GM12865 (cell line): ENCODE results near the gene ELF2.

Source experiments
- DNase-seq: peaks from one replicate; pipeline ENCODE4 v3.0.0; 2010; ENCODE audit warnings: low read depth
- H3K4me3 ChIP-seq: 2 replicates; pipeline ENCODE4 v1.5.1; 2011; ENCODE audit warnings: mild to moderate bottlenecking, low read depth, low read length, control low read depth
- CTCF ChIP-seq: IDR thresholded peaks from 2 replicates; pipeline ENCODE4 v1.5.1; 2011; ENCODE audit warnings: low read length, control low read depth, low read depth, inconsistent platforms; ENCODE audit not compliant: insufficient read depth; ENCODE audit errors: missing control alignments

Gene ELF2

DNA sequence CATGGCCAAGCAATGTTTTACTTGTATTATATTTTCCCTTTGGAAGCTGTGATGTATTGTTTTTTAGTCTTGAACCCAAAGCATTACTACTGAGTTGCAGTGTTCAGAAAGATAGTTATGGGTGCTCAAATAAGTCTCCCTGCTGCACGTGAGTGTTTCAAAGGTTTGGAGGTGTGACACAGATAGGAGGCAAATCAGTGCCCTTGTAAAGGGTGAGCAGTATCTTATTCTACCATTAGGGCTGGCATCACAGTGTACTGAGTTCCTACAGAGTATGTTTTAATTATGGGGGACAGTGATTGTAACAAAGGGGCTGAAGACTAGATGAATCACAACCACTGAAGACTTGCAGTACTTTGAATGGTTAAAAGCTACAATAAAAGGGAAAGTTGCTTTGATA lies 123.1 kb downstream of the ELF2 start:
- no peak for DNase-seq
- H3K4me3 ChIP-seq = no peak overlapping the region
- TF ChIP-seq CTCF = no peak

- TF ChIP-seq CTCF = no peak
- DNase-seq = no peak
- H3K4me3 ChIP-seq = no peak overlapping the region
Measured at GRCh38 chr4:139050446-139050845, 126.6 kb downstream of the ELF2 start.

DNA sequence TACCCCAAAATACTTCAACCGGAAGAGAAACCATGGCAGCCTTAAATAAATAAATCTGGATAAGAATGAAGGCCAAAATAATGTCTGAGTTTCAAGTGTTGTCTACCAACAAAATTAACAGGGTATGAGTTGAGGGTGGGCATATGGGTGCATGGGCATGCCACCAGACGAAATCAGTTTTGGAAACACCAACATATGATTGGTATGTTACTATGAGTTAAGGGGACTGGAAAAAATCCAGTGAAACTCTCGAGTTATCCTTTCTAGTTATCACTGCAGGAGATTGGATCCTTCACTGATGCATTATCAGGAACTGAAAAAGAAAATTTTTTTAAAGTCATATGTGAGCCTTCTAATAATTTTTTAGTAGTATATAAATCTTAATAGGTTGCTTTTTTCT lies 129.0 kb downstream of the ELF2 start:
- no peak for DNase-seq
- no peak for TF ChIP-seq CTCF
- H3K4me3 ChIP-seq = no peak overlapping the region

DNA sequence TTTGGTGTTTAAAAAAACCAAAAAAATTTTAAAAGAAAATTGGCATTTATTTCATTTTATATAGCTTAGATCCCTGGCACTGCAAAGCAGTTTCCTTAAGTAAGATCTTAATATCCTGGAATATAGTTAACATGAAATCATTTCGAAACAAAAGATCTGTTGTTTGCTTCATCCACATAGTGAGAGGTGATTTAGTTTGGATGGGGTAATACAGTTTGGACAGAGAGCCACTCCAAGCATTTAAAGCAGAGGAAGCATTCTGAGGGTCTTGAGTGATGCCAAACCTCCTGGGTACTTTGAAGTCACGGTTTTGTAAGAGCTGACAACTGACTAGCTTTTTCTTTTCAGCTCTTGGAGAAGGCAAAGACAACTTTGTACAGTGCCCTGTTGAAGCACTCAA lies 132.7 kb downstream of the ELF2 start:
- DNase-seq = no peak
- TF ChIP-seq CTCF = no peak

DNA sequence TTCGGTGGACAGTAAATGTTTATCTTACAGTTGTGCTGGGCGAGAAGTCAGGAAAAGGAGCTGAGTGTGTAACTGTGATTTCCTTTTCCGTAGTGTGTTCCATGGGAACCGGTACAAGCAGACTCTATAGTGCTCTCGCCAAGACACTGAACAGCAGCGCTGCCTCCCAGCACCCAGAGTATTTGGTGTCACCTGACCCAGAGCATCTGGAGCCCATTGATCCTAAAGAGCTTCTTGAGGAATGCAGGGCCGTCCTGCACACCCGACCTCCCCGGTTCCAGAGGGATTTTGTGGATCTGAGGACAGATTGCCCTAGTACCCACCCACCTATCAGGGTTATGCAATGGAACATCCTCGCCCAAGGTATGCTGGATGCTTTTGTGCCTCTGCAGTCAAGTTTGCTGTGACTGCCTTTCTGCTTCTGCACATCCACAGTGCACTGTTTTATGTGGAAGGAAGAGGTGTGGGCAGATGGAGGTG lies 134.0 kb downstream of the ELF2 start:
- no peak for TF ChIP-seq CTCF
- no peak for DNase-seq
- no peak overlapping the region for H3K4me3 ChIP-seq

More for the DNA sequence above, 132.7 kb downstream of the ELF2 start:
- no peak overlapping the region for H3K4me3 ChIP-seq

DNA sequence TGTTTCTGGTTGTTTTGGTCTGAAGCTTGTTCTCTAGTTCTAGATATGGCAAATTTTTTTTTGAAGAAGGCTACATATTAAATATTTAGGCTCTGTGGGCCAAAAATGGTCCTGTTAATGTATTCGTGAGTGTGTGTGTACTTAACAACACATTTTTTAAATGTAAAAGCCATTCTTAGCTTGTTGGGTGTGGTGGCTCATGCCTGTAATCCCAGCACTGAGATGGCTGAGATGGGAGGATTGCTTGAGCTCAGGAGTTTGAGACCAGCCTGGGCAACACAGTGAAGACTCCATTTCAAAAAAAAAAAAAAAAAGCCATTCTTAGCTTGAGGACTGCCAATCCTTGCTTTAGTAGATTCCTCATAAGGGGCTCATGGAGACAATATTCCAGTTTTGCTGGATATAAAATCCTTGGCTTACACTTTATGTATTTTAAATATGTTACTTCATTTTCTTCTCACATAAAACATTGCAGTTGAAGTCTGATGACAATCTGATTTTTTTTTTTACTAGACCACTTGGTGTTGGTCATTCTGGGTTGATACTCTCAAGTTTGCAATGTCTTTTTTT lies 138.1 kb downstream of the ELF2 start:
- DNase-seq = no peak
- no peak for TF ChIP-seq CTCF
- no peak overlapping the region for H3K4me3 ChIP-seq

GRCh38 chr4:139036885-139037284 lies 140.1 kb downstream of the ELF2 start:
- no peak for DNase-seq
- no peak overlapping the region for H3K4me3 ChIP-seq
- TF ChIP-seq CTCF = no peak
